ENCODE results near the gene BBOF1. TPM values are rescaled to one million over a fixed set of nuclear protein-coding genes. Genes with fewer than 3 reads are reported as not detected.

Gene BBOF1
- total RNA-seq, 1 donor from 2014 or later, result 5.7 TPM

Other genes starting within 250 kb of the BBOF1 start
- 5.8 and 7.0 TPM in 2 replicates for gene PTGR2, start 167.5 kb upstream of the BBOF1 start, total RNA-seq
- gene ZNF410, start 132.5 kb upstream of the BBOF1 start, total RNA-seq, result 38.7 and 42.9 TPM in 2 replicates
- 2.6 and 3.0 TPM in 2 replicates for gene FAM161B, start 69.3 kb upstream of the BBOF1 start, total RNA-seq
- gene COQ6, start 69.0 kb upstream of the BBOF1 start, total RNA-seq, result 12.8 and 15.3 TPM in 2 replicates
- gene ENTPD5, start 61 bp upstream of the BBOF1 start, total RNA-seq, result 9.5 and 9.7 TPM in 2 replicates
- gene ALDH6A1, start 65.1 kb downstream of the BBOF1 start, total RNA-seq, result 11.8 and 12.0 TPM in 2 replicates
- gene LIN52, start 65.6 kb downstream of the BBOF1 start, total RNA-seq, result 5.5 and 6.2 TPM in 2 replicates
- gene VSX2, start 220.1 kb downstream of the BBOF1 start, total RNA-seq, result not detected in 2 replicates

All from astrocyte (in vitro differentiated cells and primary cell).